ENCODE measurements around the gene TCF20.

TCF20 gene

GRCh38 chr22:42285604-42286003, 15.2 kb upstream of the TCF20 start:
- Histone ChIP-seq H3K36me3 (ENCODE audit: insufficient read depth, insufficient read length, low read length) (no peaks in the 10 kb centered on the region), H3K9ac (ENCODE audit: insufficient read length, low read depth) (no peak overlapping the region), H3K4me1 (ENCODE audit: insufficient read depth, insufficient read length) (peaks cover 12% of the 10 kb centered on the region), H3K27me3 (ENCODE audit: insufficient read depth, insufficient read length) (peaks cover 30% of the 10 kb centered on the region), H3K4me3 (ENCODE audit: insufficient read length, low read depth) (no peak overlapping the region), H3K9me3 (ENCODE audit: insufficient read depth, low read length) (no peaks in the 10 kb centered on the region)
- TF ChIP-seq ZNF274 (IDR thresholded peaks at IDR 0.05; ENCODE audit: low read depth, low read length) (no peak), SUZ12 (IDR thresholded peaks at IDR 0.05; ENCODE audit: extremely low read depth, insufficient read depth, insufficient read length) (no peak), YY1 (IDR thresholded peaks at IDR 0.05; ENCODE audit: insufficient read depth, insufficient read length) (no peak)
- no peak for DNase-seq (ENCODE audit: low read depth, low spot score)

- Histone ChIP-seq H3K4me3 (ENCODE audit: insufficient read length, low read depth) (no peak overlapping the region), H3K4me1 (ENCODE audit: insufficient read depth, insufficient read length) (peaks cover 12% of the 10 kb centered on the region), H3K9ac (ENCODE audit: insufficient read length, low read depth) (no peak overlapping the region), H3K9me3 (ENCODE audit: insufficient read depth, low read length) (no peaks in the 10 kb centered on the region), H3K27me3 (ENCODE audit: insufficient read depth, insufficient read length) (peaks cover 30% of the 10 kb centered on the region), H3K36me3 (ENCODE audit: insufficient read depth, insufficient read length, low read length) (no peaks in the 10 kb centered on the region)
- DNase-seq (ENCODE audit: low read depth, low spot score): no peak
- TF ChIP-seq YY1 (IDR thresholded peaks at IDR 0.05; ENCODE audit: insufficient read depth, insufficient read length) (no peak), SUZ12 (IDR thresholded peaks at IDR 0.05; ENCODE audit: extremely low read depth, insufficient read depth, insufficient read length) (no peak), ZNF274 (IDR thresholded peaks at IDR 0.05; ENCODE audit: low read depth, low read length) (no peak)
Observed at GRCh38 chr22:42284643-42285181, 14.3 kb upstream of the TCF20 start.

- no peak for DNase-seq (ENCODE audit: low read depth, low spot score)
- H3K36me3 ChIP-seq (ENCODE audit: insufficient read depth, insufficient read length, low read length): no peaks in the 10 kb centered on the region
- H3K9ac ChIP-seq (ENCODE audit: insufficient read length, low read depth): no peak overlapping the region
- H3K27me3 ChIP-seq (ENCODE audit: insufficient read depth, insufficient read length): peaks cover 30% of the 10 kb centered on the region
- H3K9me3 ChIP-seq (ENCODE audit: insufficient read depth, low read length): no peaks in the 10 kb centered on the region
- TF ChIP-seq YY1 (IDR thresholded peaks at IDR 0.05; ENCODE audit: insufficient read depth, insufficient read length): no peak
- no peak for TF ChIP-seq ZNF274 (IDR thresholded peaks at IDR 0.05; ENCODE audit: low read depth, low read length)
- no peak overlapping the region for H3K4me3 ChIP-seq (ENCODE audit: insufficient read length, low read depth)
- peaks cover 12% of the 10 kb centered on the region for H3K4me1 ChIP-seq (ENCODE audit: insufficient read depth, insufficient read length)
Observed at GRCh38 chr22:42284202-42284591, 13.7 kb upstream of the TCF20 start.

GRCh38 chr22:42283278-42284201, 13.1 kb upstream of the TCF20 start:
- no peak for TF ChIP-seq SUZ12 (IDR thresholded peaks at IDR 0.05; ENCODE audit: extremely low read depth, insufficient read depth, insufficient read length)
- no peak for TF ChIP-seq YY1 (IDR thresholded peaks at IDR 0.05; ENCODE audit: insufficient read depth, insufficient read length)
- no peak for TF ChIP-seq ZNF274 (IDR thresholded peaks at IDR 0.05; ENCODE audit: low read depth, low read length)
- DNase-seq (ENCODE audit: low read depth, low spot score): no peak
- H3K4me1 ChIP-seq (ENCODE audit: insufficient read depth, insufficient read length): peaks cover 12% of the 10 kb centered on the region
- peaks cover 2% of the 10 kb centered on the region for H3K36me3 ChIP-seq (ENCODE audit: insufficient read depth, insufficient read length, low read length)
- no peak overlapping the region for H3K4me3 ChIP-seq (ENCODE audit: insufficient read length, low read depth)
- peaks cover 30% of the 10 kb centered on the region for H3K27me3 ChIP-seq (ENCODE audit: insufficient read depth, insufficient read length)
- no peaks in the 10 kb centered on the region for H3K9me3 ChIP-seq (ENCODE audit: insufficient read depth, low read length)
- no peak overlapping the region for H3K9ac ChIP-seq (ENCODE audit: insufficient read length, low read depth)

GRCh38 chr22:42282943-42283277, 12.5 kb upstream of the TCF20 start:
- TF ChIP-seq YY1 (IDR thresholded peaks at IDR 0.05; ENCODE audit: insufficient read depth, insufficient read length): no peak
- TF ChIP-seq ZNF274 (IDR thresholded peaks at IDR 0.05; ENCODE audit: low read depth, low read length): no peak
- TF ChIP-seq SUZ12 (IDR thresholded peaks at IDR 0.05; ENCODE audit: extremely low read depth, insufficient read depth, insufficient read length): no peak
- Histone ChIP-seq H3K27me3 (ENCODE audit: insufficient read depth, insufficient read length) (peaks cover 31% of the 10 kb centered on the region), H3K4me1 (ENCODE audit: insufficient read depth, insufficient read length) (peaks cover 12% of the 10 kb centered on the region), H3K9ac (ENCODE audit: insufficient read length, low read depth) (no peak overlapping the region), H3K4me3 (ENCODE audit: insufficient read length, low read depth) (no peak overlapping the region), H3K36me3 (ENCODE audit: insufficient read depth, insufficient read length, low read length) (peaks cover 4% of the 10 kb centered on the region), H3K9me3 (ENCODE audit: insufficient read depth, low read length) (no peaks in the 10 kb centered on the region)
- DNase-seq (ENCODE audit: low read depth, low spot score): no peak

GRCh38 chr22:42282252-42282942, 11.9 kb upstream of the TCF20 start:
- Histone ChIP-seq H3K9me3 (ENCODE audit: insufficient read depth, low read length) (no peaks in the 10 kb centered on the region), H3K4me1 (ENCODE audit: insufficient read depth, insufficient read length) (peaks cover 12% of the 10 kb centered on the region), H3K36me3 (ENCODE audit: insufficient read depth, insufficient read length, low read length) (peaks cover 4% of the 10 kb centered on the region), H3K4me3 (ENCODE audit: insufficient read length, low read depth) (no peak overlapping the region), H3K9ac (ENCODE audit: insufficient read length, low read depth) (no peak overlapping the region), H3K27me3 (ENCODE audit: insufficient read depth, insufficient read length) (peaks cover 36% of the 10 kb centered on the region)
- DNase-seq (ENCODE audit: low read depth, low spot score): no peak
- TF ChIP-seq ZNF274 (IDR thresholded peaks at IDR 0.05; ENCODE audit: low read depth, low read length): no peak
- TF ChIP-seq SUZ12 (IDR thresholded peaks at IDR 0.05; ENCODE audit: extremely low read depth, insufficient read depth, insufficient read length): no peak
- no peak for TF ChIP-seq YY1 (IDR thresholded peaks at IDR 0.05; ENCODE audit: insufficient read depth, insufficient read length)

- no peak for DNase-seq (ENCODE audit: low read depth, low spot score)
- Histone ChIP-seq H3K36me3 (ENCODE audit: insufficient read depth, insufficient read length, low read length) (peaks cover 4% of the 10 kb centered on the region), H3K4me3 (ENCODE audit: insufficient read length, low read depth) (no peak overlapping the region), H3K9ac (ENCODE audit: insufficient read length, low read depth) (no peak overlapping the region), H3K27me3 (ENCODE audit: insufficient read depth, insufficient read length) (peaks cover 31% of the 10 kb centered on the region), H3K4me1 (ENCODE audit: insufficient read depth, insufficient read length) (peaks cover 12% of the 10 kb centered on the region), H3K9me3 (ENCODE audit: insufficient read depth, low read length) (no peaks in the 10 kb centered on the region)
- no peak for TF ChIP-seq ZNF274 (IDR thresholded peaks at IDR 0.05; ENCODE audit: low read depth, low read length)
- TF ChIP-seq SUZ12 (IDR thresholded peaks at IDR 0.05; ENCODE audit: extremely low read depth, insufficient read depth, insufficient read length): no peak
- no peak for TF ChIP-seq YY1 (IDR thresholded peaks at IDR 0.05; ENCODE audit: insufficient read depth, insufficient read length)
Observed at GRCh38 chr22:42281706-42282251, 11.3 kb upstream of the TCF20 start.

Measured in NT2/D1 (cell line).